Lung (tissue), 13 donors: Measurements from ENCODE around the gene MYLK. TPM values are rescaled to one million over a fixed set of nuclear protein-coding genes. Genes with fewer than 3 reads are reported as not detected.

Source experiments
- ATAC-seq: fragments of 200-7000 bp; cut with Tn5 transposase; one replicate; pipeline ENCODE4 v1.9.1; 2020; ENCODE audit warnings: moderate number of reproducible peaks; ENCODE audit not compliant: insufficient read depth, low FRiP score
- DNase-seq, 3 donors: peaks; one replicate each; pipeline ENCODE4 v3.0.0-alpha.2; 2013 to 2017
- H3K27ac ChIP-seq, 2 donors: one replicate each; pipeline ENCODE4 v1.5.1; 2013; ENCODE audit warnings: mild to moderate bottlenecking in 2 of 2, moderate library complexity in 2 of 2, control low read depth in 1 of 2, inconsistent platforms in 1 of 2, low read depth in 1 of 2, low read length in 1 of 2
- H3K27me3 ChIP-seq, 3 donors: one replicate each; pipeline ENCODE4 v1.5.1; 2013; ENCODE audit warnings: low read length in 2 of 3; ENCODE audit not compliant: control insufficient read depth in 3 of 3, insufficient read depth in 3 of 3
- H3K36me3 ChIP-seq, 4 donors: one replicate each; pipeline ENCODE4 v1.5.1; 2013; ENCODE audit warnings: low read length in 4 of 4, mild to moderate bottlenecking in 1 of 4, moderate library complexity in 1 of 4; ENCODE audit not compliant: control insufficient read depth in 4 of 4, insufficient read depth in 4 of 4
- H3K4me1 ChIP-seq, 5 donors: one replicate each; pipeline ENCODE4 v1.5.1; 2013; ENCODE audit warnings: low read length in 5 of 5, mild to moderate bottlenecking in 2 of 5, moderate library complexity in 1 of 5; ENCODE audit not compliant: control insufficient read depth in 5 of 5, insufficient read depth in 5 of 5
- H3K4me3 ChIP-seq: one replicate; pipeline ENCODE4 v1.5.1; 2013; ENCODE audit warnings: mild to moderate bottlenecking, control low read depth, moderate library complexity
- H3K9ac ChIP-seq, 2 donors: one replicate each; pipeline ENCODE4 v1.5.1; 2013; ENCODE audit warnings: low read length in 2 of 2, control low read depth in 1 of 2; ENCODE audit not compliant: insufficient read depth in 1 of 2
- H3K9me3 ChIP-seq, 4 donors: one replicate each; pipeline ENCODE4 v1.5.1; 2013; ENCODE audit warnings: low read length in 3 of 4, mild to moderate bottlenecking in 1 of 4, moderate library complexity in 1 of 4; ENCODE audit not compliant: control insufficient read depth in 4 of 4, insufficient read depth in 3 of 4
- WGBS, 2 donors: extraction: QIAGEN DNeasy Blood & Tissue Kit; methylation state at CpG; one replicate each; pipeline ENCODE4 v1.1.7; 2013; 5-methylcytosine and 5-hydroxymethylcytosine counted together
- polyA plus RNA-seq, 2 donors: library from polyadenylated mRNA; stranded (reverse); fragments of 200-250 nt; gene quantifications; one replicate each; pipeline ENCODE4 v1.2.1, GENCODE V29; 2013
- small RNA-seq: library from RNA; depleted of rRNA; stranded (forward); fragments of <200 nt; gene quantifications from one replicate; pipeline ENCODE3, GENCODE V24; 2014; ENCODE audit warnings: low replicate concordance
- total RNA-seq, 2 donors: library from RNA; depleted of rRNA in 1 of 2; stranded (reverse); fragments of >200 nt in 1 of 2; gene quantifications; one replicate each; pipeline ENCODE4 v1.2.1, GENCODE V29; 2014 to 2021
- TF ChIP-seq, protein P1 (sequence below): IDR thresholded peaks from 2 replicates; pipeline ENCODE4 v1.5.1; 2012; ENCODE audit warnings: mild to moderate bottlenecking; ENCODE audit errors: control extremely low read depth, extremely low read depth
- donor health status: control.
- donor health status: control.
- donor health status: Bipolar disorder and iron deficiency.
- donor health status: healthy.
- donor health status: DM: yes; HTN: yes; CAD: no.

The MYLK gene
- total and polyA plus RNA-seq, 4 donors: 23.3 to 324 (median 112) TPM

- Histone ChIP-seq H3K9me3 (no peaks in the 10 kb centered on the region), H3K4me1 (no peaks in the 10 kb centered on the region), H3K36me3 (peaks cover 0 to 2% (median 0%) of the 10 kb centered on the region in 4 donors), H3K27me3 (no peaks in the 10 kb centered on the region), H3K27ac (no peak overlapping the region), H3K9ac (no peak overlapping the region), H3K4me3 (no peak overlapping the region)
- no peak for ATAC-seq
- no peak for DNase-seq
- TF ChIP-seq, protein P1, sequence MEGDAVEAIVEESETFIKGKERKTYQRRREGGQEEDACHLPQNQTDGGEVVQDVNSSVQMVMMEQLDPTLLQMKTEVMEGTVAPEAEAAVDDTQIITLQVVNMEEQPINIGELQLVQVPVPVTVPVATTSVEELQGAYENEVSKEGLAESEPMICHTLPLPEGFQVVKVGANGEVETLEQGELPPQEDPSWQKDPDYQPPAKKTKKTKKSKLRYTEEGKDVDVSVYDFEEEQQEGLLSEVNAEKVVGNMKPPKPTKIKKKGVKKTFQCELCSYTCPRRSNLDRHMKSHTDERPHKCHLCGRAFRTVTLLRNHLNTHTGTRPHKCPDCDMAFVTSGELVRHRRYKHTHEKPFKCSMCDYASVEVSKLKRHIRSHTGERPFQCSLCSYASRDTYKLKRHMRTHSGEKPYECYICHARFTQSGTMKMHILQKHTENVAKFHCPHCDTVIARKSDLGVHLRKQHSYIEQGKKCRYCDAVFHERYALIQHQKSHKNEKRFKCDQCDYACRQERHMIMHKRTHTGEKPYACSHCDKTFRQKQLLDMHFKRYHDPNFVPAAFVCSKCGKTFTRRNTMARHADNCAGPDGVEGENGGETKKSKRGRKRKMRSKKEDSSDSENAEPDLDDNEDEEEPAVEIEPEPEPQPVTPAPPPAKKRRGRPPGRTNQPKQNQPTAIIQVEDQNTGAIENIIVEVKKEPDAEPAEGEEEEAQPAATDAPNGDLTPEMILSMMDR: no peak
- 76 to 84% methylated on average over 2 of the region's 2 CpGs for WGBS, 2 donors
These were observed 322.9 kb downstream of the MYLK start for GRCh38 chr3:123561188-123561587.

Small RNA genes within 50 kb of the gene (small RNA-seq; reads per million reads assigned to genes)
- gene RF00392: not detected

Other genes with a start within 250 kb of the MYLK start
- gene CCDC14, start 76.9 kb upstream of the MYLK start, total RNA-seq: 100 to 1,000 TPM in 1 of 2 donors, 10 to 100 TPM in 1; 35.5 to 121 TPM
- gene CCDC14, start 76.9 kb upstream of the MYLK start, polyA plus RNA-seq: 10 to 100 TPM; 12.5 to 37.7 TPM
- not detected for gene ROPN1, start 107.8 kb upstream of the MYLK start, total RNA-seq
- gene ROPN1, start 107.8 kb upstream of the MYLK start, polyA plus RNA-seq: not detected
- 10 to 100 TPM; 29.9 to 44.9 TPM for gene KALRN, start 149.0 kb upstream of the MYLK start, total RNA-seq
- gene KALRN, start 149.0 kb upstream of the MYLK start, polyA plus RNA-seq: 1 to 10 TPM; 5.2 to 5.9 TPM